PC-3 (cell line): ENCODE results near the gene CCDC91. TPM values are rescaled to one million over a fixed set of nuclear protein-coding genes. Genes with fewer than 3 reads are reported as not detected.

Experiments
- ATAC-seq: fragments of 200-7000 bp; cut with Tn5 transposase; 2 replicates; pipeline ENCODE4 v1.9.1; 2020; ENCODE audit warnings: mild to moderate bottlenecking, moderate library complexity
- BruUV-seq: library from RNA; stranded (reverse); fragments of 400-500 nt; replicated peaks from 2 replicates; lab custom pipeline; 2021; lab: Mats Ljungman, UMichigan
- CTCF ChIA-PET: fragments of 300-600 bp; sonication (Branson Sonifier 250); formaldehyde crosslinking; loops from one replicate; lab custom pipeline; 2022; ENCODE audit warnings: antibody characterized with exemption; lab: Charles Lee
- POLR2A ChIA-PET: fragments of 300-600 bp; sonication (Branson Sonifier 250); formaldehyde crosslinking; loops from one replicate; lab custom pipeline; 2022; ENCODE audit warnings: antibody characterized with exemption; ENCODE audit not compliant: unreplicated experiment; lab: Charles Lee
- DNase-seq: peaks from one replicate; pipeline ENCODE4 v3.0.0-alpha.2; 2015
- H2AFZ ChIP-seq: fragments of 300-600 bp; sonication (generic); 2 replicates; pipeline ENCODE4 v1.6.0; 2016; ENCODE audit warnings: antibody characterized with exemption, low read length
- H3F3A ChIP-seq: fragments of 300-600 bp; sonication (generic); one replicate; pipeline ENCODE4 v1.6.0; 2017; ENCODE audit warnings: antibody characterized with exemption, low read length, control low read depth, mild to moderate bottlenecking; ENCODE audit not compliant: unreplicated experiment
- H3K27ac ChIP-seq: fragments of 300-600 bp; sonication (generic); 2 replicates; pipeline ENCODE4 v1.5.1; 2016; ENCODE audit warnings: mild to moderate bottlenecking, low read length
- H3K27me3 ChIP-seq: fragments of 300-600 bp; sonication (generic); 2 replicates; pipeline ENCODE4 v1.6.1; 2016; ENCODE audit warnings: low read length, mixed read lengths
- H3K36me3 ChIP-seq: fragments of 300-600 bp; sonication (generic); 2 replicates; pipeline ENCODE4 v1.6.1; 2016; ENCODE audit warnings: low read depth, mixed run types, low read length, mixed read lengths
- H3K4me1 ChIP-seq: fragments of 300-600 bp; sonication (generic); 2 replicates; pipeline ENCODE4 v1.5.1; 2016; ENCODE audit warnings: low read length; ENCODE audit not compliant: insufficient read depth
- H3K4me2 ChIP-seq: fragments of 300-600 bp; sonication (generic); 2 replicates; pipeline ENCODE4 v1.6.0; 2016; ENCODE audit warnings: low read length
- H3K4me3 ChIP-seq: fragments of 300-600 bp; sonication (generic); 2 replicates; pipeline ENCODE4 v1.5.1; 2016; ENCODE audit warnings: mild to moderate bottlenecking, low read length, mixed read lengths
- H3K79me2 ChIP-seq: fragments of 300-600 bp; sonication (generic); 2 replicates; pipeline ENCODE4 v1.6.1; 2017; ENCODE audit warnings: low read length, mixed read lengths
- H3K9ac ChIP-seq: fragments of 300-600 bp; sonication (generic); 2 replicates; pipeline ENCODE4 v1.6.0; 2016; ENCODE audit warnings: mild to moderate bottlenecking, low read length
- H3K9me2 ChIP-seq: fragments of 300-600 bp; sonication (generic); replicated peaks from 2 replicates; pipeline ENCODE4 v1.6.1; 2016; ENCODE audit warnings: mixed run types, low read length, mixed read lengths
- H3K9me3 ChIP-seq: fragments of 300-600 bp; sonication (generic); 2 replicates; pipeline ENCODE4 v1.6.1; 2016; ENCODE audit warnings: low read length, mixed read lengths
- H4K20me1 ChIP-seq: fragments of 300-600 bp; sonication (generic); 2 replicates; pipeline ENCODE4 v1.6.1; 2016; ENCODE audit warnings: low read length, mixed read lengths
- CTCF ChIP-seq: fragments of 300-600 bp; sonication (generic); conservative IDR thresholded peaks from 2 replicates; pipeline ENCODE4 v1.5.1; 2017; ENCODE audit warnings: antibody characterized with exemption, low read depth, mild to moderate bottlenecking, low read length
- EZH2 ChIP-seq: fragments of 300-600 bp; sonication (generic); IDR thresholded peaks from one replicate; pipeline ENCODE4 v1.6.1; 2017; ENCODE audit warnings: antibody characterized with exemption, mild to moderate bottlenecking, low read length; ENCODE audit not compliant: unreplicated experiment
- EZH2phosphoT487 ChIP-seq: fragments of 300-600 bp; sonication (generic); IDR thresholded peaks from 2 replicates; pipeline ENCODE4 v1.6.1; 2018; ENCODE audit warnings: mild to moderate bottlenecking, antibody characterized with exemption, low read length, borderline replicate concordance
- intact Hi-C: fragments of 100-400 bp; cut with micrococcal nuclease; formaldehyde crosslinking; loops from 2 replicates; pipeline ENCODE4 v1.9.0; 2023
- total RNA-seq: library from RNA; depleted of rRNA; stranded (reverse); fragments of >200 nt; gene quantifications from 2 replicates; pipeline ENCODE4 v1.2.3, GENCODE V29; 2014

The CCDC91 gene
- total RNA-seq, 1 experiment from 2014 or later: 15.7 TPM

GRCh38 chr12:28527631-28528249 lies 337.5 kb downstream of the CCDC91 start:
- no peak overlapping the region for H3K9ac ChIP-seq
- no peaks in the 10 kb centered on the region for H3K79me2 ChIP-seq
- no peaks in the 10 kb centered on the region for H3F3A ChIP-seq
- intact Hi-C loops: no loop called here
- no peak for TF ChIP-seq EZH2phosphoT487
- TF ChIP-seq EZH2: no peak
- no peak for TF ChIP-seq CTCF
- H3K4me1 ChIP-seq: no peaks in the 10 kb centered on the region
- no peaks in the 10 kb centered on the region for H3K9me2 ChIP-seq
- H3K9me3 ChIP-seq: no peaks in the 10 kb centered on the region
- H2AFZ ChIP-seq: no peak overlapping the region
- H3K36me3 ChIP-seq: no peaks in the 10 kb centered on the region
- ChIA-PET POLR2A (no interaction called here), CTCF (no interaction called here)
- ATAC-seq (no peak), DNase-seq (no peak)
- no peaks in the 10 kb centered on the region for H3K27me3 ChIP-seq
- no peaks in the 10 kb centered on the region for H4K20me1 ChIP-seq
- H3K4me2 ChIP-seq: no peak overlapping the region
- BruUV-seq: no TSS peak
- no peak overlapping the region for H3K27ac ChIP-seq
- H3K4me3 ChIP-seq: no peak overlapping the region

- DNase-seq (peak; percentile 57), ATAC-seq (peak; percentile 74)
- Histone ChIP-seq H3K9me2 (no peaks in the 10 kb centered on the region; the same call in 1 of the 2 replicates), H3K9ac (no peak overlapping the region), H3K4me3 (no peak overlapping the region), H3K4me2 (no peak overlapping the region; the same call in 1 of the 2 replicates), H3K27me3 (no peaks in the 10 kb centered on the region), H3K4me1 (peaks cover 17% of the 10 kb centered on the region), H3K79me2 (no peaks in the 10 kb centered on the region), H3K36me3 (no peaks in the 10 kb centered on the region), H2AFZ (no peak overlapping the region), H3K27ac (no peak overlapping the region), H4K20me1 (no peaks in the 10 kb centered on the region), H3F3A (no peaks in the 10 kb centered on the region), H3K9me3 (no peaks in the 10 kb centered on the region)
- no TSS peak for BruUV-seq
- ChIA-PET CTCF (interaction anchor here (0.6 kb wide), 1 partner anchor 296 kb away, joined by 3 read pairs; no protein-coding TSS in a partner anchor), POLR2A (no interaction called here)
- intact Hi-C loops: no loop called here
- TF ChIP-seq EZH2phosphoT487: no peak
- TF ChIP-seq EZH2: no peak
- no peak for TF ChIP-seq CTCF
Measured at GRCh38 chr12:28535216-28535615, 345.0 kb downstream of the CCDC91 start.

- POLR2A ChIA-PET: no interaction called here
- no peak overlapping the region for H3K27ac ChIP-seq
- no TSS peak for BruUV-seq
- no peaks in the 10 kb centered on the region for H3K9me3 ChIP-seq
- no peaks in the 10 kb centered on the region for H4K20me1 ChIP-seq
- H3K36me3 ChIP-seq: no peaks in the 10 kb centered on the region
- no peak overlapping the region for H3K4me3 ChIP-seq
- intact Hi-C loops: no loop called here
- DNase-seq (peak; percentile 44), ATAC-seq (no peak)
- H3K4me2 ChIP-seq: no peak overlapping the region
- peaks cover 18% of the 10 kb centered on the region for H3K4me1 ChIP-seq
- no peak overlapping the region for H2AFZ ChIP-seq
- H3F3A ChIP-seq: no peaks in the 10 kb centered on the region
- H3K27me3 ChIP-seq: no peaks in the 10 kb centered on the region
- CTCF ChIA-PET: no interaction called here
- TF ChIP-seq EZH2 (no peak), EZH2phosphoT487 (no peak), CTCF (no peak)
- H3K9me2 ChIP-seq: no peaks in the 10 kb centered on the region; the same call in 1 of the 2 replicates
- H3K9ac ChIP-seq: no peak overlapping the region
- no peaks in the 10 kb centered on the region for H3K79me2 ChIP-seq
Measured at GRCh38 chr12:28536088-28536487, 345.8 kb downstream of the CCDC91 start.
